Neural crest cell (in vitro differentiated cells): ENCODE measurements around the gene RTN4R. TPM values are rescaled to one million over a fixed set of nuclear protein-coding genes. Genes with fewer than 3 reads are reported as not detected.

ENCODE experiments used
- DNase-seq: peaks from one replicate; pipeline ENCODE4 v3.0.0; 2021; ENCODE audit warnings: low read depth, mixed read lengths, low spot score
- H3K27ac Mint-ChIP-seq: one replicate; pipeline ENCODE4 v1.8.0; 2021; ENCODE audit warnings: mild to moderate bottlenecking, mixed read lengths; ENCODE audit not compliant: unreplicated experiment
- H3K27me3 Mint-ChIP-seq: 2 replicates; pipeline ENCODE4 v1.8.0; 2021; ENCODE audit warnings: low read depth, mild to moderate bottlenecking, mixed read lengths
- H3K36me3 Mint-ChIP-seq: 2 replicates; pipeline ENCODE4 v1.8.0; 2021; ENCODE audit warnings: low read depth, mild to moderate bottlenecking, mixed read lengths
- H3K4me1 Mint-ChIP-seq: 2 replicates; pipeline ENCODE4 v1.8.0; 2021; ENCODE audit warnings: mixed read lengths
- H3K4me3 Mint-ChIP-seq: one replicate; pipeline ENCODE4 v1.8.0; 2021; ENCODE audit warnings: mild to moderate bottlenecking, mixed read lengths
- H3K9me3 Mint-ChIP-seq: 2 replicates; pipeline ENCODE4 v1.8.0; 2021; ENCODE audit warnings: mixed read lengths
- CTCF ChIP-seq: fragments of 200-600 bp; sonication (generic); conservative IDR thresholded peaks from 2 replicates; pipeline ENCODE4 v1.5.0; 2021; ENCODE audit warnings: antibody characterized with exemption, mild to moderate bottlenecking
- total RNA-seq: library from RNA; stranded (reverse); gene quantifications from 2 replicates; pipeline ENCODE4 v1.2.1, GENCODE V29; 2021

Gene RTN4R
- total RNA-seq, 1 donor from 2014 or later = 19.0 TPM

GRCh38 chr22:20261848-20262581 is 6.1 kb downstream of the RTN4R start:
- no peak overlapping the region for H3K4me3 Mint-ChIP-seq
- H3K27me3 Mint-ChIP-seq = no peaks in the 10 kb centered on the region
- no peak overlapping the region for H3K27ac Mint-ChIP-seq

GRCh38 chr22:20260071-20260765 is 7.9 kb downstream of the RTN4R start:
- no peak for TF ChIP-seq CTCF
- no peaks in the 10 kb centered on the region for H3K36me3 Mint-ChIP-seq
- no peaks in the 10 kb centered on the region for H3K27me3 Mint-ChIP-seq
- H3K9me3 Mint-ChIP-seq = no peaks in the 10 kb centered on the region
- DNase-seq = no peak
- no peak overlapping the region for H3K4me3 Mint-ChIP-seq
- H3K27ac Mint-ChIP-seq = no peak overlapping the region
- H3K4me1 Mint-ChIP-seq = peaks cover 8% of the 10 kb centered on the region

More at GRCh38 chr22:20261848-20262581, 6.1 kb downstream of the RTN4R start:
- TF ChIP-seq CTCF = no peak
- peaks cover 13% of the 10 kb centered on the region for H3K4me1 Mint-ChIP-seq
- no peaks in the 10 kb centered on the region for H3K36me3 Mint-ChIP-seq
- no peaks in the 10 kb centered on the region for H3K9me3 Mint-ChIP-seq
- no peak for DNase-seq

- Mint-ChIP-seq H3K9me3 (no peaks in the 10 kb centered on the region), H3K4me3 (no peak overlapping the region), H3K36me3 (no peaks in the 10 kb centered on the region), H3K27me3 (no peaks in the 10 kb centered on the region), H3K4me1 (peaks cover 10% of the 10 kb centered on the region), H3K27ac (no peak overlapping the region)
- DNase-seq = no peak
- no peak for TF ChIP-seq CTCF
Observed at GRCh38 chr22:20259327-20259688, 8.8 kb downstream of the RTN4R start.

- no peak for DNase-seq
Observed at GRCh38 chr22:20258584-20259326, 9.4 kb downstream of the RTN4R start.

GRCh38 chr22:20258021-20258299 is 10.2 kb downstream of the RTN4R start:
- Mint-ChIP-seq H3K36me3 (no peaks in the 10 kb centered on the region), H3K27ac (no peak overlapping the region), H3K9me3 (no peaks in the 10 kb centered on the region), H3K27me3 (no peaks in the 10 kb centered on the region), H3K4me3 (no peak overlapping the region), H3K4me1 (peaks cover 6% of the 10 kb centered on the region)
- no peak for DNase-seq
- no peak for TF ChIP-seq CTCF

More at GRCh38 chr22:20258584-20259326, 9.4 kb downstream of the RTN4R start:
- peak; percentile 35 for TF ChIP-seq CTCF
- Mint-ChIP-seq H3K4me1 (peaks cover 6% of the 10 kb centered on the region), H3K27me3 (no peaks in the 10 kb centered on the region), H3K36me3 (no peaks in the 10 kb centered on the region), H3K4me3 (no peak overlapping the region), H3K9me3 (no peaks in the 10 kb centered on the region), H3K27ac (no peak overlapping the region)
